Measurements from ENCODE around the gene LIN54.
"Not testable (repeated sequence)": the region's sequence is repeated elsewhere in the genome, so short reads cannot be mapped to it uniquely, and the experiment has no call there.

Gene LIN54

DNA sequence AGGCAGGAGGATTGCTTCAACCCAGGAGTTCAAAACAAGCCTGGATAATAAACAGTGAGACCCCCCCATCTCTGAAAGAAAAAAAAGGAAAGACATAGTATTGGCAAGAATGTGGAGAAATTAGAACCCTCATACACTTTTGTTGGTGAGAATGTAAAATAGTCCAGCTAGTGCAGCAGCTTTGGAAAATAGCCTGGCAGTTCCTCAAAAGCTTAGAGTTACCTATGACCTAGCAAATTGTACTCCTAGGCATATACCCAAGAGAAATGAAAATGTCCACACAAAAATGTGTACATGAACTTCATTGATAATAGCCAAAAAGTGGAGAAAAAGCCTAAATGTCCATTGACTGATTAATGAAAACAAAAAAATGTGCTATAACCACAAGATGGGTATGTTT lies 88.8 kb downstream of the LIN54 start:
- Histone ChIP-seq H3K27ac (no peak overlapping the region), H3K4me1 (ENCODE audit: control insufficient read depth in 1 of 2, insufficient read depth in 1 of 2, low read depth in 1 of 2, low read length in 1 of 2) (no peaks in the 10 kb centered on the region), H3K27me3 (no peaks in the 10 kb centered on the region), H3K9me3 (no peaks in the 10 kb centered on the region), H3K36me3 (peaks cover 9% of the 10 kb centered on the region), H3K4me3 (ENCODE audit: low read depth in 1 of 2, low read length in 1 of 2) (no peak overlapping the region)
- TF ChIP-seq, protein P1, sequence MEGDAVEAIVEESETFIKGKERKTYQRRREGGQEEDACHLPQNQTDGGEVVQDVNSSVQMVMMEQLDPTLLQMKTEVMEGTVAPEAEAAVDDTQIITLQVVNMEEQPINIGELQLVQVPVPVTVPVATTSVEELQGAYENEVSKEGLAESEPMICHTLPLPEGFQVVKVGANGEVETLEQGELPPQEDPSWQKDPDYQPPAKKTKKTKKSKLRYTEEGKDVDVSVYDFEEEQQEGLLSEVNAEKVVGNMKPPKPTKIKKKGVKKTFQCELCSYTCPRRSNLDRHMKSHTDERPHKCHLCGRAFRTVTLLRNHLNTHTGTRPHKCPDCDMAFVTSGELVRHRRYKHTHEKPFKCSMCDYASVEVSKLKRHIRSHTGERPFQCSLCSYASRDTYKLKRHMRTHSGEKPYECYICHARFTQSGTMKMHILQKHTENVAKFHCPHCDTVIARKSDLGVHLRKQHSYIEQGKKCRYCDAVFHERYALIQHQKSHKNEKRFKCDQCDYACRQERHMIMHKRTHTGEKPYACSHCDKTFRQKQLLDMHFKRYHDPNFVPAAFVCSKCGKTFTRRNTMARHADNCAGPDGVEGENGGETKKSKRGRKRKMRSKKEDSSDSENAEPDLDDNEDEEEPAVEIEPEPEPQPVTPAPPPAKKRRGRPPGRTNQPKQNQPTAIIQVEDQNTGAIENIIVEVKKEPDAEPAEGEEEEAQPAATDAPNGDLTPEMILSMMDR (IDR thresholded peaks at IDR 0.05) = no peak

GRCh38 chr4:82919386-82919785 lies 91.2 kb downstream of the LIN54 start:
- H3K27me3 ChIP-seq = no peaks in the 10 kb centered on the region
- TF ChIP-seq, protein P1 (IDR thresholded peaks at IDR 0.05) = no peak
- no peak overlapping the region for H3K4me3 ChIP-seq (ENCODE audit: low read depth in 1 of 2, low read length in 1 of 2)
- peaks cover 5% of the 10 kb centered on the region for H3K36me3 ChIP-seq
- H3K27ac ChIP-seq = no peak overlapping the region
- no peaks in the 10 kb centered on the region for H3K4me1 ChIP-seq (ENCODE audit: control insufficient read depth in 1 of 2, insufficient read depth in 1 of 2, low read depth in 1 of 2, low read length in 1 of 2)
- H3K9me3 ChIP-seq = no peaks in the 10 kb centered on the region

DNA sequence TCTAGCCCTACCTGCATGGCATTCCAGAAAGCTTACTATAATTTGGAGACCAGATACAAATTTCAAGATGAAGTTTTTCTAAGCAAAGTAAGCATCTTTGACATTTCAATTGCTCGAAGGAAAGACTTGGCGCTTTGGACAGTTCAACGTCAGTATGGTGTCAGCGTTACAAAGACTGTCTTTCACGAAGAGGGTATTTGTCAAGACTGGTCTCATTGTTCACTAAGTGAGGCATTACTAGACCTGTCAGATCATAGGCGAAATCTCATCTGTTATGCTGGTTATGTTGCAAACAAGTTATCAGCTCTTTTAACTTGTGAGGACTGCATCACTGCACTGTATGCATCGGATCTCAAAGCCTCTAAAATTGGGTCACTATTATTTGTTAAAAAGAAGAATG lies 92.5 kb downstream of the LIN54 start:
- peaks cover 5% of the 10 kb centered on the region for H3K36me3 ChIP-seq
- no peaks in the 10 kb centered on the region for H3K27me3 ChIP-seq
- H3K4me1 ChIP-seq (ENCODE audit: control insufficient read depth in 1 of 2, insufficient read depth in 1 of 2, low read depth in 1 of 2, low read length in 1 of 2) = no peaks in the 10 kb centered on the region
- TF ChIP-seq, protein P1 (IDR thresholded peaks at IDR 0.05) = no peak
- no peak overlapping the region for H3K4me3 ChIP-seq (ENCODE audit: low read depth in 1 of 2, low read length in 1 of 2)
- no peak overlapping the region for H3K27ac ChIP-seq
- no peaks in the 10 kb centered on the region for H3K9me3 ChIP-seq

DNA sequence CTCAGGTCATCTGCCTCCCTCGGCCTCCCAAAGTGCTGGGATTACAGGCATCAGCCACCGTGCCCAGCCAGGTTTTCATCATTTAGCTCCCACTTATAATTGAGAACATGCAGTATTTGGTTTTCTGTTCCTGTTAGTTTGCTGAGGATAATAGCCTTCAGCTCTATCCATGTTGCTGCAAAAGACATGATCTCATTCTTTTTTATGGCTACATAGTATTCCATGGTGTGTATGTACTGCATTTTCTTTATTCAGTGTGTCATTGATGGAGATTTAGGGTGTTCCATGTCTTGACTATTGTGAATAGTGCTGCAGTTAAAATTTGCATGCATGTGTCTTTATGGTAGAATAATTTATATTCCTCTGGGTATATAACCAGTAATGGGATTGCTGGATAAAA lies 96.7 kb downstream of the LIN54 start:
- not testable (repeated sequence) for H3K27me3 ChIP-seq; H3K4me1 ChIP-seq (ENCODE audit: control insufficient read depth in 1 of 2, insufficient read depth in 1 of 2, low read depth in 1 of 2, low read length in 1 of 2); H3K36me3 ChIP-seq; H3K9me3 ChIP-seq; H3K27ac ChIP-seq; H3K4me3 ChIP-seq (ENCODE audit: low read depth in 1 of 2, low read length in 1 of 2)

- Histone ChIP-seq H3K9me3 (no peaks in the 10 kb centered on the region), H3K4me1 (ENCODE audit: control insufficient read depth in 1 of 2, insufficient read depth in 1 of 2, low read depth in 1 of 2, low read length in 1 of 2) (no peaks in the 10 kb centered on the region), H3K36me3 (peaks cover 5% of the 10 kb centered on the region), H3K4me3 (ENCODE audit: low read depth in 1 of 2, low read length in 1 of 2) (no peak overlapping the region), H3K27ac (no peak overlapping the region), H3K27me3 (no peaks in the 10 kb centered on the region)
- TF ChIP-seq, protein P1 (IDR thresholded peaks at IDR 0.05) = no peak
Measured at GRCh38 chr4:82913305-82913704, 97.3 kb downstream of the LIN54 start.

- TF ChIP-seq, protein P1 (IDR thresholded peaks at IDR 0.05) = no peak
- H3K4me3 ChIP-seq (ENCODE audit: low read depth in 1 of 2, low read length in 1 of 2) = no peak overlapping the region
- no peaks in the 10 kb centered on the region for H3K9me3 ChIP-seq
- no peaks in the 10 kb centered on the region for H3K36me3 ChIP-seq
- no peaks in the 10 kb centered on the region for H3K27me3 ChIP-seq
- no peaks in the 10 kb centered on the region for H3K4me1 ChIP-seq (ENCODE audit: control insufficient read depth in 1 of 2, insufficient read depth in 1 of 2, low read depth in 1 of 2, low read length in 1 of 2)
- H3K27ac ChIP-seq = no peak overlapping the region
Measured at GRCh38 chr4:82909326-82909725, 101.3 kb downstream of the LIN54 start.

All from neutrophil (primary cell).